ENCODE results near the gene PRAMEF18.
"Not testable (repeated sequence)": the region's sequence is repeated elsewhere in the genome, so short reads cannot be mapped to it uniquely, and the experiment has no call there.

PRAMEF18 gene

DNA sequence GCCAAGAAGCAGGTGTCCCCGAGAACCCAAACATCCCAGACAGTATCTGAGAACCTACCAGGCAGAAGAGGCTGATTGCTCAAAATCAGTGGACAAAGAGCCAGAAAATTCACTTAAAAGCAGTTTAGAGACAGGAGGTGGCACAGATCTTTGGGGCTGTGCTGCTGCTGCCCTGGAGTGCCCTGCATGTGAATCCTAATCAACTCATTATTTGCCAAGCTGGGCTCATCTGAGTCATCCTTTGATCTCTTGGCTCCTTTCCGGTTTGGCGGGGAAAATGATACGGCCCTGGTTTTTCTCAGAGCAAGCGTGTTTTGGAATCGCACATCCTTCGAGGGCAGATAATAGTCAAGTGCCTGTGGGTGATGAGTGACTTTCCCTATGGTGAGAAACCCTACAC is 9.3 kb downstream of the PRAMEF18 start:
- in situ Hi-C loops (cut with MboI; ENCODE audit: low sequenced_read_pairs) = not testable (repeated sequence)

- in situ Hi-C loops (cut with MboI; ENCODE audit: low sequenced_read_pairs) = not testable (repeated sequence)
Observed at GRCh38 chr1:13208712-13209111, 17.2 kb downstream of the PRAMEF18 start.

GRCh38 chr1:13201309-13201708 is 24.6 kb downstream of the PRAMEF18 start, which contains the start of gene PRAMEF13:
PRAMEF13 (minus strand) TSS chr1:13201409; CDS start chr1:13199589, 1,820 bp downstream.
- in situ Hi-C loops (cut with MboI; ENCODE audit: low sequenced_read_pairs) = not testable (repeated sequence)

Measured in hTERT RPE-1 (cell line).